ENCODE measurements around the gene HES4. TPM values are rescaled to one million over a fixed set of nuclear protein-coding genes. Genes with fewer than 3 reads are reported as not detected.

HES4 gene
- total and polyA plus RNA-seq, 2 of the 13 experiments (the other 11 are each of a cell fraction or from before 2014, with no cell fraction given) = 8.8 to 10.6 TPM

DNA sequence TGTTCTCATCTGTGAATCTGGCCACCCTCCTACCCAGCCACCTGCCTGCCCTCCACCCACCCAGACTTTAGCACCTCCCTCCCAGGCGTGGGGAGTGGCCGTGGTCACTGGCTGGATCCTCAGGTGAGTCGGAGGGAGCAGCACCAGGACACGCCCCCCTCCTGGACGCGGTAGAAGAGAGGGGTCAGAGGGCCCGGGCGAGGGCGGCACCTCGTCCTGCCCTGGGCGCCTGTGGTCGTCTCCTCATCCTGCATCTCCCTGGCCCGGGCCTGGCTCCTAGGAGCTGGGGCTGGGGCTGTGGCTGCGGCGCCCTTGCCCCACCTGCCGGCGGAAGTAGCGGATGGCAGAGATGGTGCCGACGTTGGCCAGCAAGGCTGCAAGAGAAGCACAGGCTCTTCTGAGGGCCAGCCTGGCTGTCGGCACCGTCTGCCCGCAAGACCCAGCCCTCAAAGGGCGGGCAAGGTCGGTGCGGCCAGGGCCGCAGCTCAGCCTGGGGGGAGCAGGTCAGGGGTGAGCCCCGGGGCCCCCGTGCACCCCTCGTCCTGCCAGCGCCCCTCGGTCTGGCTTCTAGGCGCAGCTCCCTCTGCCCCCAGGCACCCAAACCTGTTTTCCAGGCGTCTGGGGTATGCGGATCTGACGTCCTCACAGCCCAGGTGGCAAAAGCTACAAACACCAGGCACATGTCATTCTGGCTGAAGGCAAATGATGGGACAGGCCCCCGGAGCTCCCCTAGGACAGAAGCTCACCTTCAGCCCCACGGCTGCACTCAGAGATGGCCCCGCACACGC, 23.8 kb downstream of the HES4 start (continued):
- TF ChIP-seq, protein P1, sequence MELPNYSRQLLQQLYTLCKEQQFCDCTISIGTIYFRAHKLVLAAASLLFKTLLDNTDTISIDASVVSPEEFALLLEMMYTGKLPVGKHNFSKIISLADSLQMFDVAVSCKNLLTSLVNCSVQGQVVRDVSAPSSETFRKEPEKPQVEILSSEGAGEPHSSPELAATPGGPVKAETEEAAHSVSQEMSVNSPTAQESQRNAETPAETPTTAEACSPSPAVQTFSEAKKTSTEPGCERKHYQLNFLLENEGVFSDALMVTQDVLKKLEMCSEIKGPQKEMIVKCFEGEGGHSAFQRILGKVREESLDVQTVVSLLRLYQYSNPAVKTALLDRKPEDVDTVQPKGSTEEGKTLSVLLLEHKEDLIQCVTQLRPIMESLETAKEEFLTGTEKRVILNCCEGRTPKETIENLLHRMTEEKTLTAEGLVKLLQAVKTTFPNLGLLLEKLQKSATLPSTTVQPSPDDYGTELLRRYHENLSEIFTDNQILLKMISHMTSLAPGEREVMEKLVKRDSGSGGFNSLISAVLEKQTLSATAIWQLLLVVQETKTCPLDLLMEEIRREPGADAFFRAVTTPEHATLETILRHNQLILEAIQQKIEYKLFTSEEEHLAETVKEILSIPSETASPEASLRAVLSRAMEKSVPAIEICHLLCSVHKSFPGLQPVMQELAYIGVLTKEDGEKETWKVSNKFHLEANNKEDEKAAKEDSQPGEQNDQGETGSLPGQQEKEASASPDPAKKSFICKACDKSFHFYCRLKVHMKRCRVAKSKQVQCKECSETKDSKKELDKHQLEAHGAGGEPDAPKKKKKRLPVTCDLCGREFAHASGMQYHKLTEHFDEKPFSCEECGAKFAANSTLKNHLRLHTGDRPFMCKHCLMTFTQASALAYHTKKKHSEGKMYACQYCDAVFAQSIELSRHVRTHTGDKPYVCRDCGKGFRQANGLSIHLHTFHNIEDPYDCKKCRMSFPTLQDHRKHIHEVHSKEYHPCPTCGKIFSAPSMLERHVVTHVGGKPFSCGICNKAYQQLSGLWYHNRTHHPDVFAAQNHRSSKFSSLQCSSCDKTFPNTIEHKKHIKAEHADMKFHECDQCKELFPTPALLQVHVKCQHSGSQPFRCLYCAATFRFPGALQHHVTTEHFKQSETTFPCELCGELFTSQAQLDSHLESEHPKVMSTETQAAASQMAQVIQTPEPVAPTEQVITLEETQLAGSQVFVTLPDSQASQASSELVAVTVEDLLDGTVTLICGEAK (IDR thresholded peaks at IDR 0.05) = no peak
- TF ChIP-seq, protein P1 (CRISPR knock-in tag; IDR thresholded peaks at IDR 0.05) = no peak
- TF ChIP-seq AGO2 (optimal IDR thresholded peaks at IDR 0.05; ENCODE audit: low read depth, low read length) (peak; percentile 17), NFIB (CRISPR knock-in tag; IDR thresholded peaks at IDR 0.05; ENCODE audit: borderline replicate concordance) (no peak), KLF11 (CRISPR knock-in tag; IDR thresholded peaks at IDR 0.05) (no peak), ZNF850 (CRISPR knock-in tag; conservative IDR thresholded peaks at IDR 0.05) (no peak), GTF3A (CRISPR knock-in tag; conservative IDR thresholded peaks at IDR 0.05) (no peak), ZNF432 (CRISPR knock-in tag; IDR thresholded peaks at IDR 0.05; ENCODE audit: borderline replicate concordance) (no peak), MEIS2 (CRISPR knock-in tag; IDR thresholded peaks at IDR 0.05) (no peak), ADNP (CRISPR knock-in tag; IDR thresholded peaks at IDR 0.05) (no peak)
- TF ChIP-seq, protein P2, sequence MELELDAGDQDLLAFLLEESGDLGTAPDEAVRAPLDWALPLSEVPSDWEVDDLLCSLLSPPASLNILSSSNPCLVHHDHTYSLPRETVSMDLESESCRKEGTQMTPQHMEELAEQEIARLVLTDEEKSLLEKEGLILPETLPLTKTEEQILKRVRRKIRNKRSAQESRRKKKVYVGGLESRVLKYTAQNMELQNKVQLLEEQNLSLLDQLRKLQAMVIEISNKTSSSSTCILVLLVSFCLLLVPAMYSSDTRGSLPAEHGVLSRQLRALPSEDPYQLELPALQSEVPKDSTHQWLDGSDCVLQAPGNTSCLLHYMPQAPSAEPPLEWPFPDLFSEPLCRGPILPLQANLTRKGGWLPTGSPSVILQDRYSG (CRISPR knock-in tag; IDR thresholded peaks at IDR 0.05) = no peak
- TF ChIP-seq, protein P3, sequence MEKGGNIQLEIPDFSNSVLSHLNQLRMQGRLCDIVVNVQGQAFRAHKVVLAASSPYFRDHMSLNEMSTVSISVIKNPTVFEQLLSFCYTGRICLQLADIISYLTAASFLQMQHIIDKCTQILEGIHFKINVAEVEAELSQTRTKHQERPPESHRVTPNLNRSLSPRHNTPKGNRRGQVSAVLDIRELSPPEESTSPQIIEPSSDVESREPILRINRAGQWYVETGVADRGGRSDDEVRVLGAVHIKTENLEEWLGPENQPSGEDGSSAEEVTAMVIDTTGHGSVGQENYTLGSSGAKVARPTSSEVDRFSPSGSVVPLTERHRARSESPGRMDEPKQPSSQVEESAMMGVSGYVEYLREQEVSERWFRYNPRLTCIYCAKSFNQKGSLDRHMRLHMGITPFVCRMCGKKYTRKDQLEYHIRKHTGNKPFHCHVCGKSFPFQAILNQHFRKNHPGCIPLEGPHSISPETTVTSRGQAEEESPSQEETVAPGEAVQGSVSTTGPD (CRISPR knock-in tag; IDR thresholded peaks at IDR 0.05) = no peak
- TF ChIP-seq, protein P4, sequence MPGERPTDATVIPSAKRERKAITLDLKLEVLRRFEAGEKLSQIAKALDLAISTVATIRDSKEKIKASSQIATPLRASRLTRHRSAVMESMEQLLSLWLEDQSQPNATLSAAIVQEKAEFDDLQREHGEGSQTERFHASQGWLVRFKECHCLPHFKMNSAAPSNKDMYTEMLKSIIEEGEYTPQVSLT (CRISPR knock-in tag; IDR thresholded peaks at IDR 0.05; ENCODE audit: borderline replicate concordance, low read depth) = no peak
- TF ChIP-seq, protein P5, sequence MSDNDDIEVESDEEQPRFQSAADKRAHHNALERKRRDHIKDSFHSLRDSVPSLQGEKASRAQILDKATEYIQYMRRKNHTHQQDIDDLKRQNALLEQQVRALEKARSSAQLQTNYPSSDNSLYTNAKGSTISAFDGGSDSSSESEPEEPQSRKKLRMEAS (IDR thresholded peaks at IDR 0.05) = no peak
- TF ChIP-seq, protein P6, sequence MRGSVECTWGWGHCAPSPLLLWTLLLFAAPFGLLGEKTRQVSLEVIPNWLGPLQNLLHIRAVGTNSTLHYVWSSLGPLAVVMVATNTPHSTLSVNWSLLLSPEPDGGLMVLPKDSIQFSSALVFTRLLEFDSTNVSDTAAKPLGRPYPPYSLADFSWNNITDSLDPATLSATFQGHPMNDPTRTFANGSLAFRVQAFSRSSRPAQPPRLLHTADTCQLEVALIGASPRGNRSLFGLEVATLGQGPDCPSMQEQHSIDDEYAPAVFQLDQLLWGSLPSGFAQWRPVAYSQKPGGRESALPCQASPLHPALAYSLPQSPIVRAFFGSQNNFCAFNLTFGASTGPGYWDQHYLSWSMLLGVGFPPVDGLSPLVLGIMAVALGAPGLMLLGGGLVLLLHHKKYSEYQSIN (CRISPR knock-in tag; IDR thresholded peaks at IDR 0.05; ENCODE audit: borderline replicate concordance) = no peak

All from HepG2 (cell line).